DND-41 (cell line): ENCODE results near the gene CIAO3.

ENCODE experiments used
- ATAC-seq: fragments of 200-7000 bp; cut with Tn5 transposase; 3 replicates; pipeline ENCODE4 v1.9.1; 2021; ENCODE audit warnings: low read depth; ENCODE audit not compliant: insufficient read depth
- DNase-seq: peaks from one replicate; pipeline ENCODE4 v3.0.0-alpha.2; 2020
- H2AFZ ChIP-seq: 2 replicates; pipeline ENCODE4 v1.6.0; 2012; ENCODE audit warnings: low read depth, low read length
- H3K27ac ChIP-seq: 2 replicates; pipeline ENCODE4 v1.5.1; 2012; ENCODE audit warnings: low read length, inconsistent platforms
- H3K27me3 ChIP-seq: fragments of 200-600 bp; sonication (generic); 2 replicates; pipeline ENCODE4 v1.6.0; 2012; ENCODE audit warnings: low read length, mild to moderate bottlenecking, inconsistent platforms; ENCODE audit not compliant: insufficient read depth, poor library complexity
- H3K36me3 ChIP-seq: 2 replicates; pipeline ENCODE4 v1.5.1; 2012; ENCODE audit warnings: low read length, inconsistent platforms; ENCODE audit not compliant: insufficient read depth
- H3K4me1 ChIP-seq: 2 replicates; pipeline ENCODE4 v1.5.1; 2012; ENCODE audit warnings: mild to moderate bottlenecking, low read length; ENCODE audit not compliant: insufficient read depth
- H3K4me2 ChIP-seq: 2 replicates; pipeline ENCODE4 v1.6.0; 2012; ENCODE audit warnings: mild to moderate bottlenecking, moderate library complexity, low read length, inconsistent platforms; ENCODE audit not compliant: insufficient read depth
- H3K4me3 ChIP-seq, 2 experiments: fragments of 200-600 bp in 1 of 2; shearing (Covaris generic) in 1 of 2; 2 replicates each; pipeline ENCODE4 v1.5.1; 2012 to 2016; ENCODE audit warnings: inconsistent platforms in 2 of 2, low read length in 2 of 2, mild to moderate bottlenecking in 2 of 2, low read depth in 1 of 2, moderate library complexity in 1 of 2
- H3K79me2 ChIP-seq: 2 replicates; pipeline ENCODE4 v1.6.0; 2012; ENCODE audit warnings: low read length, inconsistent platforms; ENCODE audit not compliant: insufficient read depth
- H3K9ac ChIP-seq: 2 replicates; pipeline ENCODE4 v1.6.0; 2012; ENCODE audit warnings: low read depth, mild to moderate bottlenecking, inconsistent platforms, low read length, moderate library complexity
- H3K9me3 ChIP-seq: 2 replicates; pipeline ENCODE4 v1.5.1; 2012; ENCODE audit warnings: low read length, moderate library complexity, mild to moderate bottlenecking, inconsistent platforms; ENCODE audit not compliant: insufficient read depth, severe bottlenecking
- H4K20me1 ChIP-seq: 2 replicates; pipeline ENCODE4 v1.6.0; 2012; ENCODE audit warnings: low read length; ENCODE audit not compliant: insufficient read depth
- CTCF ChIP-seq: IDR thresholded peaks from 2 replicates; pipeline ENCODE4 v1.5.1; 2012; ENCODE audit warnings: borderline replicate concordance, low read length, moderate library complexity, mild to moderate bottlenecking; ENCODE audit not compliant: poor library complexity, severe bottlenecking; ENCODE audit errors: extremely low read depth
- EZH2 ChIP-seq: IDR thresholded peaks from 3 replicates; pipeline ENCODE4 v1.6.1; 2012; ENCODE audit warnings: borderline replicate concordance, low read depth, mild to moderate bottlenecking, moderate library complexity, low read length, inconsistent platforms; ENCODE audit not compliant: severe bottlenecking

The CIAO3 gene

GRCh38 chr16:785563-786535 is 45.1 kb upstream of the CIAO3 start:
- DNase-seq (no peak), ATAC-seq (no peak)
- Histone ChIP-seq H3K36me3 (peaks cover 49% of the 10 kb centered on the region), H3K4me1 (peaks cover 35% of the 10 kb centered on the region), H3K9me3 (no peaks in the 10 kb centered on the region), H3K4me3 (no peak overlapping the region), H2AFZ (no peak overlapping the region), H3K9ac (no peak overlapping the region), H3K4me2 (peak overlapping the region; percentile 99; the same call in 1 of the 2 replicates), H3K27ac (no peak overlapping the region), H4K20me1 (peaks cover 54% of the 10 kb centered on the region), H3K27me3 (no peaks in the 10 kb centered on the region), H3K79me2 (peaks cover 46% of the 10 kb centered on the region)
- TF ChIP-seq CTCF: no peak
- TF ChIP-seq EZH2: no peak

- Histone ChIP-seq H3K4me2 (no peak overlapping the region), H3K4me3 (no peak overlapping the region), H3K4me1 (peaks cover 21% of the 10 kb centered on the region), H3K9me3 (no peaks in the 10 kb centered on the region), H2AFZ (no peak overlapping the region), H3K79me2 (peaks cover 32% of the 10 kb centered on the region), H3K27me3 (no peaks in the 10 kb centered on the region), H3K27ac (no peak overlapping the region), H3K36me3 (peaks cover 35% of the 10 kb centered on the region), H4K20me1 (peaks cover 40% of the 10 kb centered on the region), H3K9ac (no peak overlapping the region)
- no peak for TF ChIP-seq CTCF
- no peak for TF ChIP-seq EZH2
- DNase-seq (no peak), ATAC-seq (no peak)
Observed at GRCh38 chr16:784431-784830, 43.6 kb upstream of the CIAO3 start.

GRCh38 chr16:783404-784161 is 42.8 kb upstream of the CIAO3 start:
- Histone ChIP-seq H3K9me3 (no peaks in the 10 kb centered on the region), H3K27ac (no peak overlapping the region), H3K4me2 (no peak overlapping the region), H3K4me1 (peaks cover 15% of the 10 kb centered on the region), H3K36me3 (peaks cover 29% of the 10 kb centered on the region), H4K20me1 (peaks cover 36% of the 10 kb centered on the region), H3K9ac (no peak overlapping the region), H3K79me2 (peaks cover 23% of the 10 kb centered on the region), H3K27me3 (no peaks in the 10 kb centered on the region), H3K4me3 (no peak overlapping the region), H2AFZ (no peak overlapping the region)
- peak; percentile 6; the same call in 1 of the 3 replicates for ATAC-seq
- DNase-seq: no peak
- TF ChIP-seq EZH2: no peak
- no peak for TF ChIP-seq CTCF
